ENCODE measurements around the gene ZNF644. TPM values are rescaled to one million over a fixed set of nuclear protein-coding genes. Genes with fewer than 3 reads are reported as not detected.

ZNF644 gene
- total RNA-seq, 1 donor from 2014 or later, result 177 TPM

GRCh38 chr1:90977522-90977921 is 44.3 kb downstream of the ZNF644 start:
- H3K4me1 Mint-ChIP-seq, result peaks cover 7% of the 10 kb centered on the region
- H3K4me3 ChIP-seq, result no peak overlapping the region

GRCh38 chr1:90973897-90974798 is 47.7 kb downstream of the ZNF644 start:
- H3K27ac Mint-ChIP-seq, result peak overlapping the region; percentile 27
- peaks cover 46% of the 10 kb centered on the region for H3K36me3 Mint-ChIP-seq
- Histone ChIP-seq H3K36me3 (no peaks in the 10 kb centered on the region), H3K9ac (no peak overlapping the region), H3K9me3 (ENCODE audit: low read depth) (no peaks in the 10 kb centered on the region), H3K4me1 (no peaks in the 10 kb centered on the region), H3K27me3 (no peaks in the 10 kb centered on the region), H3K4me3 (no peak overlapping the region), H3K27ac (no peak overlapping the region), H3K79me2 (ENCODE audit: low read depth) (peaks cover 100% of the 10 kb centered on the region), H3K4me2 (no peak overlapping the region), H2AFZ (replicated peaks) (no peak overlapping the region), H4K20me1 (ENCODE audit: low read depth) (peaks cover 9% of the 10 kb centered on the region), H3F3A (ENCODE audit: low read depth) (peaks cover 4% of the 10 kb centered on the region)
- H3K4me1 Mint-ChIP-seq, result peaks cover 7% of the 10 kb centered on the region
- peaks cover 16% of the 10 kb centered on the region for H3K9me3 Mint-ChIP-seq
- TF ChIP-seq CTCF (IDR thresholded peaks at IDR 0.05) (no peak), EZH2phosphoT487 (IDR thresholded peaks at IDR 0.05) (no peak)
- no peak for DNase-seq (ENCODE audit: low spot score)
- no peak overlapping the region for H3K4me3 Mint-ChIP-seq
- no peaks in the 10 kb centered on the region for H3K27me3 Mint-ChIP-seq (ENCODE audit: insufficient read depth, low read depth)

More at GRCh38 chr1:90977522-90977921, 44.3 kb downstream of the ZNF644 start:
- no peak overlapping the region for H3K27ac Mint-ChIP-seq
- H3K27me3 Mint-ChIP-seq (ENCODE audit: insufficient read depth, low read depth), result no peaks in the 10 kb centered on the region
- peaks cover 4% of the 10 kb centered on the region for H3F3A ChIP-seq (ENCODE audit: low read depth)
- peaks cover 50% of the 10 kb centered on the region for H3K36me3 Mint-ChIP-seq
- no peak for DNase-seq (ENCODE audit: low spot score)
- H3K36me3 ChIP-seq, result peaks cover 9% of the 10 kb centered on the region
- peaks cover 31% of the 10 kb centered on the region for H4K20me1 ChIP-seq (ENCODE audit: low read depth)
- H3K27ac ChIP-seq, result no peak overlapping the region
- H3K9me3 Mint-ChIP-seq, result peaks cover 11% of the 10 kb centered on the region
- no peaks in the 10 kb centered on the region for H3K27me3 ChIP-seq
- no peak overlapping the region for H2AFZ ChIP-seq (replicated peaks)
- no peak for TF ChIP-seq CTCF (IDR thresholded peaks at IDR 0.05)
- no peak for TF ChIP-seq EZH2 (IDR thresholded peaks at IDR 0.05)
- TF ChIP-seq EZH2phosphoT487 (IDR thresholded peaks at IDR 0.05), result no peak
- H3K9ac ChIP-seq, result no peak overlapping the region
- no peak overlapping the region for H3K4me2 ChIP-seq
- no peak overlapping the region for H3K4me3 Mint-ChIP-seq
- no peaks in the 10 kb centered on the region for H3K9me3 ChIP-seq (ENCODE audit: low read depth)
- H3K79me2 ChIP-seq (ENCODE audit: low read depth), result peaks cover 100% of the 10 kb centered on the region
- H3K4me1 ChIP-seq, result no peaks in the 10 kb centered on the region

GRCh38 chr1:90970208-90970607 is 51.6 kb downstream of the ZNF644 start:
- no peak overlapping the region for H3K9ac ChIP-seq
- H4K20me1 ChIP-seq (ENCODE audit: low read depth), result peaks cover 23% of the 10 kb centered on the region
- no peak overlapping the region for H3K27ac ChIP-seq
- H3K36me3 ChIP-seq, result no peaks in the 10 kb centered on the region
- H3K9me3 ChIP-seq (ENCODE audit: low read depth), result no peaks in the 10 kb centered on the region
- peaks cover 94% of the 10 kb centered on the region for H3K79me2 ChIP-seq (ENCODE audit: low read depth)
- no peak overlapping the region for H2AFZ ChIP-seq (replicated peaks)
- H3K27me3 ChIP-seq, result no peaks in the 10 kb centered on the region
- Mint-ChIP-seq H3K9me3 (peaks cover 13% of the 10 kb centered on the region), H3K27me3 (ENCODE audit: insufficient read depth, low read depth) (no peaks in the 10 kb centered on the region), H3K4me1 (peaks cover 7% of the 10 kb centered on the region), H3K4me3 (no peak overlapping the region), H3K27ac (no peak overlapping the region), H3K36me3 (peaks cover 35% of the 10 kb centered on the region)
- H3K4me1 ChIP-seq, result no peaks in the 10 kb centered on the region
- H3K4me2 ChIP-seq, result no peak overlapping the region
- H3F3A ChIP-seq (ENCODE audit: low read depth), result peaks cover 10% of the 10 kb centered on the region
- TF ChIP-seq CTCF (IDR thresholded peaks at IDR 0.05) (no peak), EZH2 (IDR thresholded peaks at IDR 0.05) (no peak), EZH2phosphoT487 (IDR thresholded peaks at IDR 0.05) (no peak)
- no peak for DNase-seq (ENCODE audit: low spot score)
- no peak overlapping the region for H3K4me3 ChIP-seq

Measured in neural progenitor cell (in vitro differentiated cells).